Lower leg skin (tissue), 3 donors: ENCODE data around the gene CCL26.

ENCODE experiments used
- POLR2A ChIP-seq, 2 donors: fragments of 450-650 bp; IDR thresholded peaks; one replicate each; pipeline ENCODE4 v1.6.1; 2016 to 2017; ENCODE audit warnings: antibody characterized with exemption in 2 of 2, mild to moderate bottlenecking in 1 of 2, moderate library complexity in 1 of 2
- TF ChIP-seq, protein P1 (sequence below), 3 donors: fragments of 450-650 bp; IDR thresholded peaks; one replicate each; pipeline ENCODE4 v1.5.1; 2016; ENCODE audit warnings: antibody characterized with exemption in 3 of 3, mild to moderate bottlenecking in 3 of 3, moderate library complexity in 2 of 3

DNA sequence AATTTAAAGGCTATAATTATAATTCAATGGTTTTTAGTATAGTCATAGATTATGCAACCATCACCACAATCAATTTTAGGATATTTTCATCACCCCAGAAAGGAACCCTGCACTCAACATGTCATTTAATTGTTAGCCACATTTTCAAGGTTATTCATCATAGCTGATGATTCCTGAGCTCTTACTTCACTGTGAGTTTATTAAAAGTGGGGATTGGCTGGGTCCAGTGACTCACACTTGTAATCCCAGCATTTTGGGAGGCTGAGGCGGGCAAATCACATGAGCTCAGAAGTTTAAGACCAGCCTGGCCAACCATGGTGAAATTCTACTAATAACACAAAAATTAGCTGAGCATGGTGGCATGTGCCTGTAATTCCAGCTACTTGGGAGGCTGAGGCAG lies 787 bp downstream of the CCL26 start:
- TF ChIP-seq, protein P1, sequence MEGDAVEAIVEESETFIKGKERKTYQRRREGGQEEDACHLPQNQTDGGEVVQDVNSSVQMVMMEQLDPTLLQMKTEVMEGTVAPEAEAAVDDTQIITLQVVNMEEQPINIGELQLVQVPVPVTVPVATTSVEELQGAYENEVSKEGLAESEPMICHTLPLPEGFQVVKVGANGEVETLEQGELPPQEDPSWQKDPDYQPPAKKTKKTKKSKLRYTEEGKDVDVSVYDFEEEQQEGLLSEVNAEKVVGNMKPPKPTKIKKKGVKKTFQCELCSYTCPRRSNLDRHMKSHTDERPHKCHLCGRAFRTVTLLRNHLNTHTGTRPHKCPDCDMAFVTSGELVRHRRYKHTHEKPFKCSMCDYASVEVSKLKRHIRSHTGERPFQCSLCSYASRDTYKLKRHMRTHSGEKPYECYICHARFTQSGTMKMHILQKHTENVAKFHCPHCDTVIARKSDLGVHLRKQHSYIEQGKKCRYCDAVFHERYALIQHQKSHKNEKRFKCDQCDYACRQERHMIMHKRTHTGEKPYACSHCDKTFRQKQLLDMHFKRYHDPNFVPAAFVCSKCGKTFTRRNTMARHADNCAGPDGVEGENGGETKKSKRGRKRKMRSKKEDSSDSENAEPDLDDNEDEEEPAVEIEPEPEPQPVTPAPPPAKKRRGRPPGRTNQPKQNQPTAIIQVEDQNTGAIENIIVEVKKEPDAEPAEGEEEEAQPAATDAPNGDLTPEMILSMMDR (IDR thresholded peaks at IDR 0.05): no peak
- no peak for TF ChIP-seq POLR2A (IDR thresholded peaks at IDR 0.05)
